OCI-M2 (cell line): Measurements from ENCODE around the gene CREBRF.
A peak's percentile ranks its signal among the peaks of the same experiment; 100 is the strongest.
"Not testable (repeated sequence)": the region's sequence is repeated elsewhere in the genome, so short reads cannot be mapped to it uniquely, and the experiment has no call there.

ENCODE experiments used
- DNase-seq: peaks from one replicate; lab custom pipeline; 2025; ENCODE audit not compliant: unreplicated experiment; lab: John Stamatoyannopoulos, UW

Gene CREBRF

GRCh38 chr5:173075970-173076369, 19.8 kb downstream of the CREBRF start:
- DNase-seq = no peak

- DNase-seq = not testable (repeated sequence)
These were observed 20.3 kb downstream of the CREBRF start for GRCh38 chr5:173076471-173076870.

GRCh38 chr5:173078878-173079277, 22.7 kb downstream of the CREBRF start:
- DNase-seq = no peak

- no peak for DNase-seq
These were observed 33.4 kb downstream of the CREBRF start for GRCh38 chr5:173089581-173089980.

GRCh38 chr5:173090639-173091038, 34.5 kb downstream of the CREBRF start:
- no peak for DNase-seq

GRCh38 chr5:173091981-173092380, 35.8 kb downstream of the CREBRF start:
- DNase-seq = no peak

- no peak for DNase-seq
These were observed 37.5 kb downstream of the CREBRF start for GRCh38 chr5:173093606-173094005.

GRCh38 chr5:173094012-173094661, 38.0 kb downstream of the CREBRF start:
- DNase-seq = no peak

GRCh38 chr5:173098787-173099186, 42.6 kb downstream of the CREBRF start:
- no peak for DNase-seq

GRCh38 chr5:173099461-173099860, 43.3 kb downstream of the CREBRF start:
- no peak for DNase-seq

GRCh38 chr5:173101245-173101644, 45.1 kb downstream of the CREBRF start:
- DNase-seq = no peak

- DNase-seq = no peak
These were observed 47.3 kb downstream of the CREBRF start for GRCh38 chr5:173103411-173103810.

GRCh38 chr5:173108914-173109313, 52.8 kb downstream of the CREBRF start:
- no peak for DNase-seq

GRCh38 chr5:173114536-173114935, 58.4 kb downstream of the CREBRF start:
- DNase-seq = no peak

- no peak for DNase-seq
These were observed 63.6 kb downstream of the CREBRF start for GRCh38 chr5:173119719-173120118.

GRCh38 chr5:173123416-173123815, 67.3 kb downstream of the CREBRF start:
- DNase-seq = no peak

GRCh38 chr5:173132166-173132565, 76.0 kb downstream of the CREBRF start:
- DNase-seq = not testable (repeated sequence)

GRCh38 chr5:173138707-173139106, 82.6 kb downstream of the CREBRF start:
- no peak for DNase-seq

GRCh38 chr5:173139631-173140030, 83.5 kb downstream of the CREBRF start:
- no peak for DNase-seq

- DNase-seq = no peak
These were observed 84.6 kb downstream of the CREBRF start for GRCh38 chr5:173140769-173141168.

- no peak for DNase-seq
These were observed 87.4 kb downstream of the CREBRF start for GRCh38 chr5:173143567-173143966.

GRCh38 chr5:173144200-173145176, 88.3 kb downstream of the CREBRF start, which contains the start of gene BNIP1:
TSS of gene BNIP1 (plus strand) at chr5:173144531. CDS start at chr5:173144546, 15 bp downstream.
- peak; percentile 33 for DNase-seq
